ENCODE results near the gene ZNF575.

DNA sequence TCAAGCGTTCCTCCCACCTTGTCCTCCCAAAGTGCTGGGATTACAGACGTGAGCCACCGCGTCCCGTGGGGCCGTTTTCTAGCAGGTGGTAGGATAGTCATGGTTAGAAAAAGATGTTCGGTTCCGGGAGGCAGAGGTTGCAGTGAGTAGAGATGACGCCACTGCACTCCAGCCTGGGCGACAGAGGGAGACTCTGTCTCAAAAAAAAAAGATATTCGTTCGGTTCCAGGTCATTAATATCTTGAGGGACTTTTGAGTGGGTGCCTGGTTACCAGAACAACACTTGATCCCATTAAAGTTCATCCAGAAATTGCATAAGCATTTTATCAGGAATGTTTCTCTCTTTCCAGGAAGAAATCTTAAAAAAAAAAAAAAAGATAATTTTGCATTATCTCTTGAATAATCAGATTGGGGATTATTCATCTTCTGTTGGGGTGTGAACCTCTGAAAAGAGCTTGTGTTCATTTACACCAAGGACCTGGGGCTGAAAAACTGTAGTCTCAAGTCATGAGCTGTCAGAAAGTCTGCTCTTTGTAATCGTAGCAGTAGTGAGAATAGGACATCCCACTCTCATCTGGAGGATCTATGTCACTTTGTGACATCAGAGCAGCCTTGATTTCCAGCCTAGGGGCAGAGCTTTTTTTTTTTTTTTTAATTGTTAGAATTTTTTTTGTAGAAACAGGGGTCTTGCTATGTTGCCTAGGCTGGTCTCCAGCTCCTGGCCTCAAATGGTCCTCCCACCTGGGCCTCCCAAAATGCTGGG, 4.9 kb upstream of the ZNF575 start:
- TF ChIP-seq GATA3 (IDR thresholded peaks at IDR 0.05; ENCODE audit: low read depth, low read length) (no peak), GATA2 (IDR thresholded peaks at IDR 0.05; ENCODE audit: low read depth, low read length) (no peak)
